GM18858 (cell line): ENCODE measurements around the gene PRTFDC1.
A peak's percentile ranks its signal among the peaks of the same experiment; 100 is the strongest.
"Not testable (repeated sequence)": the region's sequence is repeated elsewhere in the genome, so short reads cannot be mapped to it uniquely, and the experiment has no call there.

Source experiments
- ATAC-seq: cut with Tn5 transposase; IDR thresholded peaks from one replicate; pipeline ENCODE4 v1.9.1; 2021; ENCODE audit not compliant: unreplicated experiment

PRTFDC1 gene

GRCh38 chr10:24966962-24967481 lies 14.6 kb upstream of the PRTFDC1 start:
- ATAC-seq, result no peak

- ATAC-seq, result no peak
Observed at GRCh38 chr10:24965051-24965450, 12.6 kb upstream of the PRTFDC1 start.

- no peak for ATAC-seq
Observed at GRCh38 chr10:24963521-24964041, 11.2 kb upstream of the PRTFDC1 start.

- no peak for ATAC-seq
Observed at GRCh38 chr10:24962995-24963394, 10.6 kb upstream of the PRTFDC1 start.

GRCh38 chr10:24961582-24961981 lies 9.2 kb upstream of the PRTFDC1 start:
- ATAC-seq, result no peak

GRCh38 chr10:24959382-24959730 lies 7.0 kb upstream of the PRTFDC1 start:
- no peak for ATAC-seq

- no peak for ATAC-seq
Observed at GRCh38 chr10:24958721-24959381, 6.4 kb upstream of the PRTFDC1 start.

- ATAC-seq, result no peak
Observed at GRCh38 chr10:24958091-24958720, 5.8 kb upstream of the PRTFDC1 start.

- ATAC-seq, result not testable (repeated sequence)
Observed at GRCh38 chr10:24957624-24958051, 5.2 kb upstream of the PRTFDC1 start.

GRCh38 chr10:24953675-24954074 lies 1.3 kb upstream of the PRTFDC1 start:
- ATAC-seq, result no peak

GRCh38 chr10:24952707-24953645 lies 570 bp upstream of the PRTFDC1 start:
- ATAC-seq, result peak; percentile 47

GRCh38 chr10:24951201-24952142 lies 934 bp downstream of the PRTFDC1 start:
- no peak for ATAC-seq

- no peak for ATAC-seq
Observed at GRCh38 chr10:24950439-24950838, 2.0 kb downstream of the PRTFDC1 start.

GRCh38 chr10:24949616-24950015 lies 2.8 kb downstream of the PRTFDC1 start:
- ATAC-seq, result no peak

- peak; percentile 83 for ATAC-seq
Observed at GRCh38 chr10:24947304-24948097, 4.9 kb downstream of the PRTFDC1 start.

- ATAC-seq, result no peak
Observed at GRCh38 chr10:24944512-24945255, 7.7 kb downstream of the PRTFDC1 start.

GRCh38 chr10:24938525-24938924 lies 13.9 kb downstream of the PRTFDC1 start:
- no peak for ATAC-seq

- ATAC-seq, result no peak
Observed at GRCh38 chr10:24938076-24938475, 14.3 kb downstream of the PRTFDC1 start.
